Osteocyte (in vitro differentiated cells): ENCODE data around the gene EPHB6. TPM values are rescaled to one million over a fixed set of nuclear protein-coding genes. Genes with fewer than 3 reads are reported as not detected.

ENCODE experiments used
- DNase-seq: peaks from one replicate; pipeline ENCODE4 v3.0.0; 2021; ENCODE audit warnings: mixed read lengths; ENCODE audit not compliant: unreplicated experiment; ENCODE audit errors: extremely low spot score
- H3K27ac Mint-ChIP-seq: one replicate; pipeline ENCODE4 v1.8.0; 2021; ENCODE audit warnings: mild to moderate bottlenecking, mixed read lengths; ENCODE audit not compliant: unreplicated experiment
- H3K27me3 Mint-ChIP-seq: one replicate; pipeline ENCODE4 v1.8.0; 2021; ENCODE audit warnings: mixed read lengths; ENCODE audit not compliant: unreplicated experiment
- H3K36me3 Mint-ChIP-seq: one replicate; pipeline ENCODE4 v1.8.0; 2021; ENCODE audit warnings: mixed read lengths; ENCODE audit not compliant: unreplicated experiment
- H3K4me1 Mint-ChIP-seq: one replicate; pipeline ENCODE4 v1.8.0; 2021; ENCODE audit warnings: mixed read lengths; ENCODE audit not compliant: unreplicated experiment
- H3K4me3 Mint-ChIP-seq: one replicate; pipeline ENCODE4 v1.8.0; 2021; ENCODE audit warnings: mild to moderate bottlenecking, moderate library complexity, mixed read lengths; ENCODE audit not compliant: unreplicated experiment
- H3K9me3 Mint-ChIP-seq: one replicate; pipeline ENCODE4 v1.8.0; 2021; ENCODE audit warnings: mixed read lengths; ENCODE audit not compliant: unreplicated experiment
- long read RNA-seq: library from polyadenylated mRNA; unstranded; transcript quantifications from one replicate; pipeline ENCODE4 v2.0.0, GENCODE V29; 2021
- total RNA-seq: library from RNA; stranded (reverse); gene quantifications from 2 replicates; pipeline ENCODE4 v1.2.1, GENCODE V29; 2021
- TF ChIP-seq, protein P1 (sequence below): fragments of 200-600 bp; sonication (generic); IDR thresholded peaks from 2 replicates; pipeline ENCODE4 v1.5.0; 2021; ENCODE audit warnings: antibody characterized with exemption, mild to moderate bottlenecking, moderate library complexity

EPHB6 gene, protein sequence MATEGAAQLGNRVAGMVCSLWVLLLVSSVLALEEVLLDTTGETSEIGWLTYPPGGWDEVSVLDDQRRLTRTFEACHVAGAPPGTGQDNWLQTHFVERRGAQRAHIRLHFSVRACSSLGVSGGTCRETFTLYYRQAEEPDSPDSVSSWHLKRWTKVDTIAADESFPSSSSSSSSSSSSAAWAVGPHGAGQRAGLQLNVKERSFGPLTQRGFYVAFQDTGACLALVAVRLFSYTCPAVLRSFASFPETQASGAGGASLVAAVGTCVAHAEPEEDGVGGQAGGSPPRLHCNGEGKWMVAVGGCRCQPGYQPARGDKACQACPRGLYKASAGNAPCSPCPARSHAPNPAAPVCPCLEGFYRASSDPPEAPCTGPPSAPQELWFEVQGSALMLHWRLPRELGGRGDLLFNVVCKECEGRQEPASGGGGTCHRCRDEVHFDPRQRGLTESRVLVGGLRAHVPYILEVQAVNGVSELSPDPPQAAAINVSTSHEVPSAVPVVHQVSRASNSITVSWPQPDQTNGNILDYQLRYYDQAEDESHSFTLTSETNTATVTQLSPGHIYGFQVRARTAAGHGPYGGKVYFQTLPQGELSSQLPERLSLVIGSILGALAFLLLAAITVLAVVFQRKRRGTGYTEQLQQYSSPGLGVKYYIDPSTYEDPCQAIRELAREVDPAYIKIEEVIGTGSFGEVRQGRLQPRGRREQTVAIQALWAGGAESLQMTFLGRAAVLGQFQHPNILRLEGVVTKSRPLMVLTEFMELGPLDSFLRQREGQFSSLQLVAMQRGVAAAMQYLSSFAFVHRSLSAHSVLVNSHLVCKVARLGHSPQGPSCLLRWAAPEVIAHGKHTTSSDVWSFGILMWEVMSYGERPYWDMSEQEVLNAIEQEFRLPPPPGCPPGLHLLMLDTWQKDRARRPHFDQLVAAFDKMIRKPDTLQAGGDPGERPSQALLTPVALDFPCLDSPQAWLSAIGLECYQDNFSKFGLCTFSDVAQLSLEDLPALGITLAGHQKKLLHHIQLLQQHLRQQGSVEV
- total RNA-seq, result 13.7 and 14.7 TPM in 2 replicates
- long read RNA-seq, partial matches to known transcripts, result 2 of 2 reads
- long read RNA-seq, other reads (novel, unspliced or antisense), result 0 of 2 reads

DNA sequence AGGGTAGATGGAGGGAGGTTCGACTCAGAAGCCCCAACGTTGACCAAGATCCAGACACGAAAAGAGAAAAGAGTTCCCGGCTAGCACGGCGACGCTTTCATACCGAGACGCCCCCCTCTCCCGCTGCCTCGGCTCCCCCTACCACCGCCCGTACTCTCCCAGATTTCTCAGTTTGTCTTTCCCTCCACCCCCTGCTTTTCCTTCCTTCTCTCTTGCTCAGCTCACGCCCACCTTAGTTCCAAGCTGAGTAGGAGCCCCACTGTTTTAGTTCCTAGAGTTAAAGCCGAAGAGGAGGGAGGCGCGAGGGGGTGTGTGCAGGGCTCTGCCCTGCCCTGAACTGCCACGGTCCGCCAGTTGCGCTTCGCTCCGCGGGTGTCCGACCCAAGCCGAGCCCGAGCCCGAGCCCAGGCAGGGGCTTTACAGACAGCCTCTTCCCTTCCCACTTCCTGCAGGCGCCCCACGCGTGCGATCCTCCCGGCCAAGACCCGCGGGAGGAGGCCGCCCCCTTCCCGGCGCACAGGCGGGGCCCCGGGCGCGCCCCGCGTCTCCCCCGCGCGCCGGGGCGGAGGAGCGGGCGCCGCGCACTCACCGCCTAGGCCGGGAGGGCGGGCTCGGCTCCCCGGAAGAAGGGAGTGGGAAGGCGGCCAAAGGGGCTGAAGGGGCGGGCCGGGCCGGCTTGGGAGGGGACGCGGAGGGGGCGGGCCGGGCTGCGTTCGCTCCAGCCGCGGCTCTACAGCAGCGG, at the start of gene EPHB6:
EPHB6 (plus strand) TSS at position 705 of the 742 bp plus-strand sequence. CDS start 8,152 bp downstream, outside the sequence.
- H3K4me1 Mint-ChIP-seq, result peaks cover 12% of the 10 kb centered on the region
- TF ChIP-seq, protein P1, sequence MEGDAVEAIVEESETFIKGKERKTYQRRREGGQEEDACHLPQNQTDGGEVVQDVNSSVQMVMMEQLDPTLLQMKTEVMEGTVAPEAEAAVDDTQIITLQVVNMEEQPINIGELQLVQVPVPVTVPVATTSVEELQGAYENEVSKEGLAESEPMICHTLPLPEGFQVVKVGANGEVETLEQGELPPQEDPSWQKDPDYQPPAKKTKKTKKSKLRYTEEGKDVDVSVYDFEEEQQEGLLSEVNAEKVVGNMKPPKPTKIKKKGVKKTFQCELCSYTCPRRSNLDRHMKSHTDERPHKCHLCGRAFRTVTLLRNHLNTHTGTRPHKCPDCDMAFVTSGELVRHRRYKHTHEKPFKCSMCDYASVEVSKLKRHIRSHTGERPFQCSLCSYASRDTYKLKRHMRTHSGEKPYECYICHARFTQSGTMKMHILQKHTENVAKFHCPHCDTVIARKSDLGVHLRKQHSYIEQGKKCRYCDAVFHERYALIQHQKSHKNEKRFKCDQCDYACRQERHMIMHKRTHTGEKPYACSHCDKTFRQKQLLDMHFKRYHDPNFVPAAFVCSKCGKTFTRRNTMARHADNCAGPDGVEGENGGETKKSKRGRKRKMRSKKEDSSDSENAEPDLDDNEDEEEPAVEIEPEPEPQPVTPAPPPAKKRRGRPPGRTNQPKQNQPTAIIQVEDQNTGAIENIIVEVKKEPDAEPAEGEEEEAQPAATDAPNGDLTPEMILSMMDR, result no peak

DNA sequence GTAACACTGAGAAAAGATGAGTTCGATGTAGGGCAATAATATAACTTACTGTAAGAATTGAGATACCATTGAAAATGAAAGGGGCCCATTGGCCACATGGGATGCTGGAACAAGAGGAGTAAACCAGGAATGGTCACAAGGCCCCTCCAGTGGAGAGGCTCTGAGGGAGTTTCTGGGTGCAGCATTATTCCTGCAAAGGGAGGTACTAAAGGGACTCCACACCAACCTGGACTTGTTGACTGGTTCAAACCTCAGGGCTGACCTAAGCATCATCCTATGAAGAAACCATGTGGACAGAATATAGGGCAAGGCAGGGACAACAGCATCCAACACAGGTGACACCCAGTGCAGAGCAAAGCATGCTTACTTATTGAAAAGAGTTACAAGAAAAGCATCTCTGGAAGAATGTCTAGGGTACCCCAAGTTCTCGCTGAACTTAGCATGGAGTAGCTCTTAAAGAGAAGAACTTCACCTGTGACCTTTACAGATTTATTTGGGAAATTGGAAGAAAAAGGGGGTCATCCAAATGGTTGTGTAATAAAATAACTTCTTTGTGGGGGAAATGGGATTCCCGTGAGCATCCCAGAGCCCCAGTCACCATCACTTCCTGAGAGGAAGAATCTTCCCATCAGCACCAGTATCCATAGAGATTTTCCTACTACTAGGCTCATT, 49.4 kb upstream of the EPHB6 start:
- no peak for DNase-seq
- Mint-ChIP-seq H3K36me3 (no peaks in the 10 kb centered on the region), H3K27ac (no peak overlapping the region), H3K27me3 (peaks cover 45% of the 10 kb centered on the region), H3K9me3 (no peaks in the 10 kb centered on the region), H3K4me1 (no peaks in the 10 kb centered on the region), H3K4me3 (no peak overlapping the region)
- TF ChIP-seq, protein P1, result no peak

More for the DNA sequence above, at the start of gene EPHB6:
- DNase-seq, result peak; percentile 86
- Mint-ChIP-seq H3K4me3 (peak within 1 kb of the TSS; percentile 87), H3K27me3 (peaks cover 37% of the 10 kb centered on the region), H3K9me3 (no peaks in the 10 kb centered on the region), H3K36me3 (no peaks in the 10 kb centered on the region), H3K27ac (no peak within 1 kb of the TSS)

DNA sequence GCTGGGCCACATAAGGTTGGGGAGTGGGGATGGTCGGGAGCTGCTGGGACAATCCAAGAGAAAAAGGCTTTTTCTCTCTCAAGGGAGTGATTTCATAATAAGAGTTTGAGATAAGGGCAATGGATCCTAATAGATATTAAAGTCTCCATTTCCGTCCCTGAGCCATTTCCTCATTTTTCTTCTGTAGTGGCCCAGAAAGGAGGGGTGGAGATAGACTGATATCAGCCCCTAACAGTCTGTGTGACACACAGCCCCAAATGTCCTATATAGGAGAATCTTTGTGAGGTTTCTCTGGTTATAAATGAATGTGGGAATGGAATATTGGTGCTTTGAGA, 48.9 kb upstream of the EPHB6 start:
- H3K4me3 Mint-ChIP-seq, result no peak overlapping the region
- peaks cover 45% of the 10 kb centered on the region for H3K27me3 Mint-ChIP-seq
- H3K9me3 Mint-ChIP-seq, result no peaks in the 10 kb centered on the region
- no peak overlapping the region for H3K27ac Mint-ChIP-seq
- TF ChIP-seq, protein P1, result no peak
- no peak for DNase-seq
- H3K36me3 Mint-ChIP-seq, result no peaks in the 10 kb centered on the region
- no peaks in the 10 kb centered on the region for H3K4me1 Mint-ChIP-seq

- H3K36me3 Mint-ChIP-seq, result no peaks in the 10 kb centered on the region
- H3K9me3 Mint-ChIP-seq, result no peaks in the 10 kb centered on the region
- H3K4me1 Mint-ChIP-seq, result no peaks in the 10 kb centered on the region
- TF ChIP-seq, protein P1, result no peak
- no peak overlapping the region for H3K4me3 Mint-ChIP-seq
- H3K27ac Mint-ChIP-seq, result no peak overlapping the region
- H3K27me3 Mint-ChIP-seq, result peaks cover 47% of the 10 kb centered on the region
- DNase-seq, result no peak
These were observed 47.9 kb upstream of the EPHB6 start for GRCh38 chr7:142806957-142807356.
